Measurements from ENCODE around the gene NUDT17.
A peak's percentile ranks its signal among the peaks of the same experiment; 100 is the strongest.

Gene NUDT17

GRCh38 chr1:145891587-145892485 is 46.4 kb downstream of the NUDT17 start:
- DNase-seq: peak; percentile 82

- DNase-seq: peak; percentile 90
Measured at GRCh38 chr1:145892486-145893087, 47.2 kb downstream of the NUDT17 start.

GRCh38 chr1:145893306-145894055 is 48.1 kb downstream of the NUDT17 start:
- no peak for DNase-seq

GRCh38 chr1:145895471-145895870 is 50.0 kb downstream of the NUDT17 start:
- no peak for DNase-seq

GRCh38 chr1:145897969-145898368 is 52.5 kb downstream of the NUDT17 start:
- no peak for DNase-seq

Measured in hematopoietic multipotent progenitor cell treated with erythropoietin and hydrocortisone succinate and interleukin-3 and kit ligand, for 8 days (in vitro differentiated cells).